HG03457 (cell line): ENCODE data around the gene SP1.
"Not testable (repeated sequence)": the region's sequence is repeated elsewhere in the genome, so short reads cannot be mapped to it uniquely, and the experiment has no call there.

Experiments
- ATAC-seq: cut with Tn5 transposase; IDR thresholded peaks from one replicate; pipeline ENCODE4 v1.9.1; 2021; ENCODE audit warnings: moderate number of reproducible peaks; ENCODE audit not compliant: unreplicated experiment

SP1 gene

DNA sequence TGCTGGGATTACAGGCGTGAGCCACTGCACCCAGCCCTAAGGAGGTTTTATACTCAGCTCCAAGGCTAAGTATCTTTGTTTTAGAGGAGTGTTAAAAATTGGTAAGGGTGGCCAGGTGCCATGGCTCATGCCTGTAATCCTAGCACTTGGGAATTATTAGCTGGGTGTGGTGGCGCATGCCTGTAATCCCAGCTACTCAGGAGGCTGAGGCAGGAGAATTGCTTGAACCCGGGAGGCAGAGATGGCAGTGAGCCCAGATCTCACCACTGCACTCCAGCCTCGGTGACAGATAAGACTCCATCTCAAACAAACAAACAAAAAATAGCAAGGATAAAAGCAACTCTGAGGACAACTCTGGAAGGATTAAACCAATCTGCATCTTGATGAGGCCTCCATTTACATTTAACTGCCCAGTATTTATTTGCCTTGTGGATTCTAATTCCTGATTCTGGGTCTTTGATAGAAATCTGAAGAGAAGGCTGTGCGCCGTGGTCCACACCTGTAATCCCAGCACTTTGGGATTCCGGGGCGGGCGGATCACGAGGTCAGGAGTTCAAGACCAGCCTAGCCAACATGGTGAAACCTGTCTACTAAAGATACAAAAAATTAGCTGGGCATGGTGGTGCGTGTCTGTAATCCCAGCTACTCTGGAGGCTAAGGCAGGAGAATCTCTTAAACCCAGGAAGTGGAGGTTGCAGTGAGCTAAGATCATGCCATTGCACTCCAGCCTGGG lies 64.8 kb downstream of the SP1 start:
- ATAC-seq, result not testable (repeated sequence)

DNA sequence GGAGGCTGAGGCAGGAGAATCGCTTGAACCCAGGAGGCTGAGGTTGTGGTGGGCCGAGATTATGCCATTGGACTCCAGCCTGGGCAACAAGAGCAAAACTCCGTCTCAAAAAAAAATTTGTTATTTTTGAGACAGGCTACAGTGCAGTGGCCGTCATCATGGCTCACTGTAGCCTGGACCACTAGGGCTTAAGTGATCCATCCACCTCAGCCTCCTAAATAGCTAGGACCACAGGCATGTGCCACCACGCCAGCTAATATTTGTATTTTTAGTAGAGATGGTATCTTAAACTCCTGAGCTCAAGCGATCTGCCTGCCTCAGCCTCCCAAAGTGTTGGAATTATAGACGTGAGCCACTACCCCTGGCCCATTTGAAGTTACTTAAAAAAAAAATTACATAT lies 71.0 kb downstream of the SP1 start:
- ATAC-seq, result no peak

DNA sequence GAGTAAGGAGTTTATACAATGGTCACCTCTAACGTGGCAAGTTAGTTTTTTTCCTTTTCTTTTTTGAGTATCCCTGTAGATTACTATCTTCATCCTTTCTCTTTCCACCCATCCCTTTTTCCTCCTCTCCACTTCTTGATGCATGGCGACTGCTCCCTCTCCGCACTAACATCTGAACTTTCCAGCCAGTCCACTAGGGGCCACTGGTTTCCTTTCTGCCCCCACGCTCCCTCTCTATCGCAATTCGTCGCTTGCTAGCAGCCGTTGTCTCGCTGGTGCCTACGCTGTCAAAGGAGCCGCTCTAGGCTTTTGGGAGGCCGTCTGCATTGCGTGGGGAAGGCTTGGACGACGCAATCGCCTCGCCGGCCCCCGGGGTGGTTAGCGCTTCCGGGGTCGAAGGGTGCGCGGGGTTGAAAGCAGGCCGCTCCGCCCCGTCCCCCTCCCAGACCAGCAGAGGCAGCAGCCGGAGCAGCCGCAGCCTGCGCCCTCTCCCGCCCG lies 71.7 kb downstream of the SP1 start, which contains the start of gene PCBP2:
Gene PCBP2 (plus strand): TSS at position 442 of the 498 bp plus-strand sequence. CDS start 2,699 bp downstream, outside the sequence.
- peak; percentile 91 for ATAC-seq

DNA sequence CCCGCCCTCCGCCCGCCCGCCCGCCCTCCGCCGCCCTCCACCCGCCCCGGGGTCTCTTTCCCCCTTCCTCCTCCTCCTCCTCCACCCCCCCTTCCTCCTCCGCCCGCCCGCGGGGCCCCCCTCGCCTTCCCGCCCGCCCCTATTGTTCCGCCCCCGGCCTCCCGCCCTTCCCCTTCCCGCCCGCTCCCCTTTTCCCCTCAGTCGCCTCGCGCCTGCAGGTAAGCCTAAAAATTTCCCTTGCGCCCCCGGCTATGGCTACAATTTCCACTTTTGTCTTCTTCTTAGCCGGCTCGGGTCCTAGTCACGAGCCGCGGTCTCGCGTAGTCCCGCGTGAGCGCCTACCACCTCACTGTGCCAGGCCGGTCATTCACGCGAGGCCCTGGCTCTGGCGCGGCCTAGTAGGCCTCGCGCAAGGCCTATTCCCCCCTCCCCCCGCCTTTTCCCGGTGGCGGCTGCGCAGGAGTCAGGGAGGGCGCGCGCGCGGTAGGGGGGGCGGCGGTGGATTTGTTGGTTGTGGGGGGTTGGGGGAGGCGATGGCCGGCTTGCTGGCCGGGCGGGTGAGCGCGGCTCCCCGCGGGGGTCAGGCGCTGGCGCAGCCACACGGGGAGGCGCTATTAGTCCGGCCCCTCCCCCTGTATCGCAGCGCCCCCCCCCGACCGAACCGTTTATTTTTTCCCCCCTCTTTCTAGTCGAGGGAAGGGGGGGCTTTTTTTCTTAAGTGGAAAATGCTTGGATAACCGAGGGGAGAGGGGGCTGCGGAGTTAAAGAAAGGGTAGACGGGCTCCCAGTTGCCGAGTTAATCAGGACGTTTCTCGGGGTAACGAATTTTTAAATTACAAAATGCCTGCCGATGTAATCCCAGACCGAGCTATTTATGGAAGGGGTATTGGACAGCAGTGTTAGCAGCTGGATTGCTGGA lies 72.4 kb downstream of the SP1 start:
- no peak for ATAC-seq

DNA sequence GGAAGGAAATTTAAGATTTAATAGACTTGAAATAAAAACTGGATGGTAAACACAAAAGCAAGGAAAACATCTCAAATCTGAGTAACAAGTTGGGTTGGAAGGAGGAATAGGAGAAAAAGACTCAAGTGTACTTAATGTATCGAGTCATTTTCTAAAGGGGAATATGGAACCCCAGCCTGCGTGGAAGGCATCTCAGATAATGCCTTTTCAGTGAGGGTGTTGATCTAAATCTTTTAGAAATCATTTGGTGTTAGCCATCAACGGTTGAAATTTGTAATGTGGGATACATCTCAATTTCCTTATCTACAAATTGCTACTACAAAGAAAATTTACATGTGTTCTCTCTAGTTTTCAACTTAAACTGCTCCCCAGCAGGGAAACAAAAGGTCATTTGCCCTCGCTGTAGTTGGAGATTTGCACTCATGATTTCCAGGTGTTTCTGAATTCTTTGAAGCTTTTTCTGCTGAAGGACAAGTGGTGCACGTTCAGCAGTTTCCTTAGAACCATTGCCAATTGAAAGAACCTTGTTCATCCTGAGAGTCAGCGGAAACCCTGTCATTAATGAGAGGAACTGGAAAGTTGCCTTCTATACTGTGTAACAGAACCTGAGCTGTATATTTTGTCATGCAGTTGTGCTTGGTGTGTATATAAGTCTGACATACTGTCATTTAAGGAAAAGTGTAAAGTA lies 74.1 kb downstream of the SP1 start:
- ATAC-seq, result no peak

DNA sequence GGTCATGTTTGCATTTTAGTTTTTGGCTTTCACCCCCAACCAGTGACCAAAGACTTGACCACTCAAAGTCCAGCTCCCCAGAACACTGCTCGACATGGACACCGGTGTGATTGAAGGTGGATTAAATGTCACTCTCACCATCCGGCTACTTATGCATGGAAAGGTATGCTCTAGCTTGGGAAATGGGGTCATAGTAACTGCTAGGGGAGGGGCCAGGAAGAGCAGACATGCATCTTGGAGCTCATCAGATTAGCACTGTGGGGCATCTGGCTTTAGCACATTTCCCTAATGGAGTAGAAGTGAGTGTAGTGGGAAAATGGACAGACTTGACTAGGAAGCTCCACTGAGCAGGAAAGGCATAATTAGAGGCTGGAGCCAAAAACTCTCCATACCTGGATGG lies 74.7 kb downstream of the SP1 start:
- ATAC-seq, result no peak

DNA sequence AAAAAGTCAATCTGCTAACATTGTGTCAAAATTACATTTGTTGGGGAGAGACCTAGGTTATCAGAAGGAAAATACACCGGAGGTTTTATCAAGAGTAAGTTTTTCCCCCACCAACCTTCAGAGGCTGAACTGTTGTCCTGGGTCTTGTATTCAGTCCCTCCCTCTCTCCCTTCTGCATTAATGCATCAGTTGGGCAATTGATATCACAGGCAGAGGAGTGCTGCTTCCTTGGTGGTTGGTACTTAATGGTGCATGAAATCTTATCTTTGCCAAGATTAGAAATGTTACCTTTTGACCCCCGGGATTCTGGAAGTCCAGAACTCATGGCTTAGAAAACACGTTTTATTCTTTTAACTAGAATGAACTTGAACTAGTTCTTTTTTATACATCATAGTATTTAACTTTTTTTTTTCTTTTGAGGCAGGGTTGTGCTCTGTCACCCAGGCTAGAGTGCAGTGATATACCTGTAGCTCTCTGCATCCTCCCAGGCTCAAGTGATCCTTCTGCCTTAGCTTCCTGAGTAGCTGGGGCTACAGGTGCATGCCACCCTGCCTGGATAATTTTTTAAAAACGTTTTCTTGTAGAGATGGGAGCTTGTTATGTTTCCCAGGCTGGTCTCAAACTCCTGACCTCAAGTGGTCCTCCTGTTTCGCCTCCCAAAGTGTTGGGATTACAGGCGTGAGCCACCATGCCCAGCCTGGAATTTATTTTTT lies 76.8 kb downstream of the SP1 start:
- no peak for ATAC-seq

DNA sequence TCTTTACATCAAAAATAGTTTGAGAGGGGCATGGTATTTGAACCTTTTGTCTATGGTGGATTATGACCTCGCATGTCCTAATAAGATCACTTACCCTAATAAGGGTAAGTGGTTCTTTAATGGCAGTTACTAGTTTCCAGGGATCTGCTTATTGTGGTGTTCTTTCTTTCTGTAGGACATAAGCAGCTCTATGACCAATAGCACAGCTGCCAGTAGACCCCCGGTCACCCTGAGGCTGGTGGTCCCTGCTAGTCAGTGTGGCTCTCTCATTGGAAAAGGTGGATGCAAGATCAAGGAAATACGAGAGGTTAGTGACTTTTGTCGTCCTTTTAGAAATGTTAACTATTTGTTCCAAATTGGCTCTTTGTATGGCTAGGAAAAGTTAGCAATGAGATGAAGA lies 79.1 kb downstream of the SP1 start:
- ATAC-seq, result no peak

DNA sequence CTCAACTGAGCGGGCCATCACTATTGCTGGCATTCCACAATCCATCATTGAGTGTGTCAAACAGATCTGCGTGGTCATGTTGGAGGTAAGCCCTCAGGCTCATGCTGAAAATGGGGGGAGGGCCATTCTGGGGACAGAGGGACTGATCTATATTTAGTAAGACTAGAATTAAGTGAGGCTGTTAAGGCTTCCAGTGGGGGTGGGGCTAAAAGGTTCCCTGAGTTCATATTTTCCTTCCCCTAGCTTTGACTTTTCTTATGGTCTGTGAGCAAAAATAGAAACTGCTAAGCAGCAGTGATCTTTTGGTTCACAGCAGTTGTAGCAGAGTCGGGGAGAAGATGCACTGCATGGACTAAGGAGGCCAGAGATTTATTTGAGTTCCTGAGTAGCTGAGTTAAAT lies 81.1 kb downstream of the SP1 start:
- ATAC-seq, result no peak

DNA sequence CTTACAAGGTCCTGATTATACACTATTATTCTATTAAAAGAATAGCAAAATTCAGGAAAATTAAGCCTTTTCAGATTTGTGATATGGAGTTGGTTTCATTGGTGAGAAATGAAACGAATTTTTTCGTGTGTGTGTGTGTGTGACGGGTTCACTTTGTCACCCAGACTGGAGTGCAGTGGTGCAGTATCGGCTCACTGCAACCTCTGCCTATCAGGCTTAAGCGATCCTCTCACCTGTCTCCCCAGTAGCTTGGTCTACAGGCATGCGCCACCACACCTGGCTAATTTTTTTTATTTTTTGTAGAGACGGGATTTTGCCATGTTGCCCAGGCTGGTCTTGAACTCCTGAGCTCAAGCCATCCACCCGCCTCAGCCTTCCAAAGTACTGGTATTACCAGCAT lies 81.6 kb downstream of the SP1 start:
- no peak for ATAC-seq

DNA sequence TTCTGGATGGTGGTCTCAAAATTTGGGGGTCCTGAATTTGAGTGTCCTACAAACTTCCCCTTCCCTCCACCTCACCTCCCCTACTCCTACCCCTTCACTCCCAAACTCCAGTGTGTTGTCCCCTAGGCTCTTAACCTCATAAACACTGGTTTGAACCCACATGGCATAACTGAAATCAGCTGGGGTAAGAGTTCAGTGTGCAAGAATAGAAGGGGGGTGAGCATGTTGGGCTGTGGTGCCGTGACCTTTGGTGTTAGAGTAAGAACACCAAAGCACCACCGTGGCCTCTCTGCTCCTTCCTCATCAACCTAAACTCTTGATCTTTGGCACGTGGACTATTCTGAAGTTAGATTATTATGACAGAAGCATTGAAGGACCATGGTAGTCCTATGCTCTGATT lies 83.0 kb downstream of the SP1 start:
- no peak for ATAC-seq

DNA sequence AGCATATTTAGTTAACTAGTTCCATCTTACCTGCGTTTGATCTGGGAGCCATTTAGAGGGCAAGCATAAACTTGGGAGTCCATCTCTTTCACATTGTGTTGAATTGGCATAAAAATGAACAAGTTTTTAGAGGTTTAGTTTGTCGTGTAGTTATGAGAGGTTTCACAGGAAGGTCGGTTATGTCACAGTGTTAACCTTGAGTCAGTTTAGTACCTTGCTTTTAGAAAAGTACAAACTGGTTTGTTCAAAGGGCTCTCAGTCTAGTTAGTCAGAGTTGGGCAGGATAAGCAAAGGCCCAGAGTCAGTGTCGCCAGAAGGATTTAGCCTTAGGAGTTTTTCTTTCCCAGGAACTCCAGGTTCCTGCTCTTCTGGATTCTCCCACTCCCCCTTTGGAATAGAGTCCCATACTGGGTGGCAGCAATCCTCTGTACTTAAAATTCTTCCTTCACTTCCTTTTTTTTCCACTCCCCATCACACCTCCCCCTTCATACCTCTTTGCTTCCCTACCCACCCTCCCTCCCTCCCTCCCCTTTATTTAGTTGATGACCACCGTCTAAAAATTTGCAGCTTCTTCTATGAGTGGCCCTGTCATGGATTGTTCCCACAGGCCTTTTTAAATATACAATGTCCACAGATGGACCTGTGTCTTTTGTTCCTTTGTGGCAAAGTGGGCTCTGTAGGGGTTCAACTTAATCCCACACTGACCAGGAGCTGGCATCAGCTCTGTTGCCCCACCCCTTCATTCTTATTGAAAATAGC lies 84.0 kb downstream of the SP1 start:
- no peak for ATAC-seq

DNA sequence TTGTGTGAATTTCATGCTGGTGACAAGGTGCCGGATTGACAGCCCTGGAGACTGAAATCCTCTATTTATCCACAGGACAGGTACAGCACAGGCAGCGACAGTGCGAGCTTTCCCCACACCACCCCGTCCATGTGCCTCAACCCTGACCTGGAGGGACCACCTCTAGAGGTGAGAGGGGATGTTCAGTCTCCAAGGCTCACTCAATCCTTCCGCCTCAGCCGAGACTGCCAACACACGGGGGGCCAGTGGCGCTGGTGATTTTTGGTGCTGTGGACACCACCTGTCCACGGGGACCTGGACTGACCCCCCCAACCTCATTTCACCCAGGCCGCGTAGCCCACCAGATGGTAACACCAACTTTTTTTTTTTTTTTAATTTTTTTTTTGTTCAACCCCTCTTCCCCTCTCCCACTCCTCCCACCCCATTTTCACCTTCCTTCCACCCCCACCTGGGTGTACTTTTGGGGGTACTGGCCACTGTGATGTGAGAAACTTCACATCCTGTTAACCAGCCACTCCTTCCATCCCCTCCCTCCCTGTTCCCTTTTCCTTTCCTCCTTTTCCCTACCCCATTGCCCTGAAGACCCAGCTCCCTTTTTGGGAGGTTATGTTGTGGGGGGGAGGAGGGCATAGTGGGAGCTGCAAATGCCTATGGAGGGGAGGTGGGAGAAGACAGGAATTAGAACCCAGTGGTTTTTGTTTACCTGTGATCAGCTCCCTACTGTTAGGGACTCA lies 84.9 kb downstream of the SP1 start:
- no peak for ATAC-seq

DNA sequence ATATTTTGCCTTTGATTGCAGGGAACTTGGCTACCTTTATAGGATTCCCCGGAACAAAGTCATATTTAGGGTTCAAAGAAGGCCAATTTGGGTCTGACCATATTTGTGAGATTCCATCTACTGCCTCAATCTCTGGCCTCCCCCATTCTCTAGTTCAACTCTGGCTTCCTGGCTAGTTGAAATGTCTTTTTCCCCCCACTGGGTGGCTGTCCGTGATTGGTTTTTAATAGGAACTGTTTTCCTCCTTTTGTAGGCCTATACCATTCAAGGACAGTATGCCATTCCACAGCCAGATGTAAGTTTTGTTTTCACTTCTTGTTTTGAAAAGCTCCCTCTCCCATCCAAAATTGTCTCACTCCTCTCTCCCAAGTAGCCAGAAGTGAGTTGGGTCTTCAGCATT lies 85.7 kb downstream of the SP1 start:
- ATAC-seq, result no peak
